ENCODE measurements around the gene UBP1.
"Not testable (repeated sequence)": the region's sequence is repeated elsewhere in the genome, so short reads cannot be mapped to it uniquely, and the experiment has no call there.

The UBP1 gene

GRCh38 chr3:33447256-33447625 is 7.0 kb upstream of the UBP1 start:
- H3K27me3 Mint-ChIP-seq; H3K27ac Mint-ChIP-seq; H3K36me3 Mint-ChIP-seq (ENCODE audit: insufficient read depth); DNase-seq; H3K9me3 Mint-ChIP-seq; ATAC-seq (replicated peaks): not testable (repeated sequence)
- Mint-ChIP-seq H3K4me3 (peak overlapping the region; percentile 66 to 78), H3K4me1 (ENCODE audit: low read depth in 2 of 2) (peaks cover 4 to 10% of the 10 kb centered on the region in 2 donors)

DNA sequence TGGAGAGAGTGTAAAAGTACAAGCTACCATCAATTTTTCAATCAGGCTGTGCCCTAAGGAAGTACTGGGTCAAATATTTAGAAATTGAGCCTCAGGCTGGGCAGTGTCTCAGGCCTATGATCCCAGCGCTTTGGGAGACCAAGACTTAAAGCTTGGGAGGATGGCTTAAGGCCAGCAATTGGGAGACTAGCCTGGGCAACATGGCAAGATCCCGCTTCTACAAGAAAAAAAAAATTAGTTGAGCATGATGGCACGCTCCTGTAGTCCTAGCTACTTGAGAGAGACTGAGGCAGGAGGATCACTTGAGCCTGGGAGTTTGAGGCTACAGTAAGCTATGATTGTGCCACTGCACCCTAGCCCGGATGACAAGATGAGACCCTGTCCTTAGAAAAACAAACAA is 2.0 kb upstream of the UBP1 start:
- ATAC-seq (replicated peaks), result no peak

GRCh38 chr3:33441225-33441976 is 1.2 kb upstream of the UBP1 start:
- Mint-ChIP-seq H3K36me3 (ENCODE audit: insufficient read depth) (peaks cover 20% of the 10 kb centered on the region), H3K4me1 (ENCODE audit: low read depth in 2 of 2) (peaks cover 35% of the 10 kb centered on the region in 2 donors), H3K4me3 (peak overlapping the region; percentile 99 to 100), H3K9me3 (no peaks in the 10 kb centered on the region), H3K27ac (peak overlapping the region; percentile 99 to 100), H3K27me3 (no peaks in the 10 kb centered on the region)
- peak; percentile 5 for ATAC-seq (replicated peaks)
- DNase-seq, result no peak

More for the DNA sequence above, 2.0 kb upstream of the UBP1 start:
- peak overlapping the region; percentile 10 to 100 for H3K4me3 Mint-ChIP-seq
- H3K27me3 Mint-ChIP-seq, result no peaks in the 10 kb centered on the region
- peaks cover 32 to 34% of the 10 kb centered on the region in 2 donors for H3K4me1 Mint-ChIP-seq (ENCODE audit: low read depth in 2 of 2)
- peak overlapping the region; percentile 99 to 100 for H3K27ac Mint-ChIP-seq
- peaks cover 20% of the 10 kb centered on the region for H3K36me3 Mint-ChIP-seq (ENCODE audit: insufficient read depth)
- no peak for DNase-seq
- no peaks in the 10 kb centered on the region for H3K9me3 Mint-ChIP-seq

- ATAC-seq (replicated peaks) (peak; percentile 8), DNase-seq (peak; percentile 35 to 45 (median 44))
- Mint-ChIP-seq H3K27me3 (no peaks in the 10 kb centered on the region), H3K9me3 (no peaks in the 10 kb centered on the region), H3K36me3 (ENCODE audit: insufficient read depth) (peaks cover 20% of the 10 kb centered on the region), H3K4me3 (peak overlapping the region; percentile 99 to 100), H3K27ac (peak overlapping the region; percentile 99 to 100), H3K4me1 (ENCODE audit: low read depth in 2 of 2) (peaks cover 37 to 41% of the 10 kb centered on the region in 2 donors)
These were observed 468 bp downstream of the UBP1 start for GRCh38 chr3:33439546-33440327.

- no peak for DNase-seq
- Mint-ChIP-seq H3K4me3 (peak overlapping the region; percentile 85 to 97), H3K27ac (peak overlapping the region; percentile 88), H3K27me3 (no peaks in the 10 kb centered on the region), H3K4me1 (ENCODE audit: low read depth in 2 of 2) (peaks cover 37 to 41% of the 10 kb centered on the region in 2 donors), H3K9me3 (no peaks in the 10 kb centered on the region), H3K36me3 (ENCODE audit: insufficient read depth) (peaks cover 20% of the 10 kb centered on the region)
- no peak for ATAC-seq (replicated peaks)
These were observed 1.2 kb downstream of the UBP1 start for GRCh38 chr3:33438881-33439545.

DNA sequence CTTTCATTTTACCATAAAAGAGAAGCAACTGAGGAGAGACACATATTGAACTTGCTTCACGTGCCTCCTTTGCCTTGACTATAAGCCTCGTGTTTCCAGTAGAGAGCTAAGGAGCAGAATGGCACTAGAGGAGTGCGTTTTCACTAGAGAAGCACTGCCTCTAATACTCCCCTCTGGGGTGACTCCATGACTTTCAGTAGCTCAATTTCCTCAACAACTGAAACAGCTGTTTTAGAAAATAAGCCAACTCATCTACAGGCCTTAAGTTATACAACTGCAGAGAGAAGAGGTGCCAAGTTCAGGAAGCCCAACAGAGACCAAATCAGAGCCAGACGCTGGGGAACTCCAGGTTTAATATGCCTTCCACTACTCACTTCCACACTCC is 1.9 kb downstream of the UBP1 start:
- no peak for DNase-seq
- no peaks in the 10 kb centered on the region for H3K27me3 Mint-ChIP-seq
- H3K4me1 Mint-ChIP-seq (ENCODE audit: low read depth in 2 of 2), result peaks cover 42 to 48% of the 10 kb centered on the region in 2 donors
- ATAC-seq (replicated peaks), result no peak
- peak overlapping the region; percentile 85 to 97 for H3K4me3 Mint-ChIP-seq
- H3K9me3 Mint-ChIP-seq, result no peaks in the 10 kb centered on the region
- H3K27ac Mint-ChIP-seq, result peak overlapping the region; percentile 88
- H3K36me3 Mint-ChIP-seq (ENCODE audit: insufficient read depth), result peaks cover 20% of the 10 kb centered on the region

GRCh38 chr3:33437556-33438283 is 2.5 kb downstream of the UBP1 start:
- no peaks in the 10 kb centered on the region for H3K27me3 Mint-ChIP-seq
- H3K9me3 Mint-ChIP-seq, result no peaks in the 10 kb centered on the region
- no peak for ATAC-seq (replicated peaks)
- H3K36me3 Mint-ChIP-seq (ENCODE audit: insufficient read depth), result peaks cover 20% of the 10 kb centered on the region
- H3K27ac Mint-ChIP-seq, result peak overlapping the region; percentile 88
- peak overlapping the region; percentile 85 to 97 for H3K4me3 Mint-ChIP-seq
- H3K4me1 Mint-ChIP-seq (ENCODE audit: low read depth in 2 of 2), result peaks cover 42 to 48% of the 10 kb centered on the region in 2 donors
- no peak for DNase-seq

- no peak for ATAC-seq (replicated peaks)
- Mint-ChIP-seq H3K4me1 (ENCODE audit: low read depth in 2 of 2) (peaks cover 60 to 73% of the 10 kb centered on the region in 2 donors), H3K27ac (no peak overlapping the region), H3K4me3 (peak overlapping the region in 1 of 2 donors; percentile 32), H3K27me3 (no peaks in the 10 kb centered on the region), H3K36me3 (ENCODE audit: insufficient read depth) (peaks cover 4% of the 10 kb centered on the region), H3K9me3 (no peaks in the 10 kb centered on the region)
- DNase-seq, result no peak
These were observed 6.4 kb downstream of the UBP1 start for GRCh38 chr3:33433843-33434242.

DNA sequence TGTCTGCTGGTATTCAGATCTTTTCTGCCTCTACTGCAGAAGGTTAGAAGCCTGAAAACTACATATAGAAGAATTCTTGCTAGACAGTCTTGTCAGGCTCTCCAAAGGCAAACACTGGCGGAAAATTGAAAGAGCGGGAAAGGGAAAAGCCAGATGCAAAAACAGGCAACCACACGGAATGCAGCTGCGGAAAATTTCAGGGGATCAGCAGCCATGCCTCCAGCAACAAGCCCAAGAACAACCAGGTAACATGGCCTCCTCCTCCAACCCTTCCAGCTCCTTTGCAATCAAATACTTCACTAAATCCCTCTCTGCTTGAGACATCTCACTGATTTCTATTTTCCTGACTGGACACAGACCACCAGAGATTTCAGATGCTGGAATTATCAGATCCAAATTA is 9.6 kb downstream of the UBP1 start:
- H3K27ac Mint-ChIP-seq, result peak overlapping the region; percentile 4 to 66

GRCh38 chr3:33430061-33430460 is 10.1 kb downstream of the UBP1 start:
- Mint-ChIP-seq H3K36me3 (ENCODE audit: insufficient read depth) (peaks cover 19% of the 10 kb centered on the region), H3K27me3 (no peaks in the 10 kb centered on the region), H3K4me1 (ENCODE audit: low read depth in 2 of 2) (peaks cover 47 to 70% of the 10 kb centered on the region in 2 donors), H3K9me3 (no peaks in the 10 kb centered on the region), H3K4me3 (peak overlapping the region in 1 of 2 donors; percentile 50), H3K27ac (peak overlapping the region; percentile 4 to 66)
- ATAC-seq (replicated peaks), result no peak
- DNase-seq, result no peak

More for the DNA sequence above, 9.6 kb downstream of the UBP1 start:
- Mint-ChIP-seq H3K27me3 (no peaks in the 10 kb centered on the region), H3K4me3 (peak overlapping the region in 1 of 2 donors; percentile 50), H3K36me3 (ENCODE audit: insufficient read depth) (peaks cover 14% of the 10 kb centered on the region), H3K9me3 (no peaks in the 10 kb centered on the region), H3K4me1 (ENCODE audit: low read depth in 2 of 2) (peaks cover 48 to 70% of the 10 kb centered on the region in 2 donors)
- ATAC-seq (replicated peaks) (no peak), DNase-seq (no peak)

- not testable (repeated sequence) for H3K4me3 Mint-ChIP-seq; DNase-seq; H3K9me3 Mint-ChIP-seq; H3K27me3 Mint-ChIP-seq; ATAC-seq (replicated peaks)
- peak overlapping the region; percentile 4 to 66 for H3K27ac Mint-ChIP-seq
- H3K36me3 Mint-ChIP-seq (ENCODE audit: insufficient read depth), result peaks cover 27% of the 10 kb centered on the region
- peaks cover 47 to 73% of the 10 kb centered on the region in 2 donors for H3K4me1 Mint-ChIP-seq (ENCODE audit: low read depth in 2 of 2)
These were observed 10.9 kb downstream of the UBP1 start for GRCh38 chr3:33429306-33429705.

DNA sequence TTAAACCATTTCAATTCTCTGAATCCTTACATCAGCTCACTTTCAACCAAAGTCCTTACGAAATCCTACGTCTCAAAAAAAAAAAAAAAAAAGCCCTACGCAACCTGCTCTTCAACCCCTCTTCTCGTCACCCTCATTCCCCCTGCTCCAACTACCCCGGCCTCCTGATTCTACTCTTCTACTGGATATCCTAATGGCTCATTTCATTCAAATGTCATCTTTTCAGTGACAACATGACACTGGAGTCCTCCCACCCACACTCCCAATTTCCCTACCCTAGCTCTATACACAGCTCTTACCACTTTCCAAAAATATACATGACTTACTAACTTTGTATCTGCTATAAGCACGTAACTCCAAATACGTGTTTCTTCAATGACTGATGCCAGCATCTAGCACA is 11.5 kb downstream of the UBP1 start:
- no peaks in the 10 kb centered on the region for H3K27me3 Mint-ChIP-seq
- H3K36me3 Mint-ChIP-seq (ENCODE audit: insufficient read depth), result peaks cover 32% of the 10 kb centered on the region
- DNase-seq (no peak), ATAC-seq (replicated peaks) (no peak)
- no peaks in the 10 kb centered on the region for H3K9me3 Mint-ChIP-seq
- peak overlapping the region; percentile 4 to 66 for H3K27ac Mint-ChIP-seq
- H3K4me3 Mint-ChIP-seq, result peak overlapping the region in 1 of 2 donors; percentile 43
- H3K4me1 Mint-ChIP-seq (ENCODE audit: low read depth in 2 of 2), result peaks cover 45 to 70% of the 10 kb centered on the region in 2 donors
